ENCODE data around the gene FUCA1.
"Not testable (repeated sequence)": the region's sequence is repeated elsewhere in the genome, so short reads cannot be mapped to it uniquely, and the experiment has no call there.

Gene FUCA1

GRCh38 chr1:23896491-23896890 is 28.4 kb upstream of the FUCA1 start:
- no peak for DNase-seq

GRCh38 chr1:23895993-23896392 is 27.9 kb upstream of the FUCA1 start:
- DNase-seq, result no peak

GRCh38 chr1:23895082-23895481 is 27.0 kb upstream of the FUCA1 start:
- no peak for DNase-seq

GRCh38 chr1:23889074-23889473 is 21.0 kb upstream of the FUCA1 start:
- no peak for DNase-seq

DNA sequence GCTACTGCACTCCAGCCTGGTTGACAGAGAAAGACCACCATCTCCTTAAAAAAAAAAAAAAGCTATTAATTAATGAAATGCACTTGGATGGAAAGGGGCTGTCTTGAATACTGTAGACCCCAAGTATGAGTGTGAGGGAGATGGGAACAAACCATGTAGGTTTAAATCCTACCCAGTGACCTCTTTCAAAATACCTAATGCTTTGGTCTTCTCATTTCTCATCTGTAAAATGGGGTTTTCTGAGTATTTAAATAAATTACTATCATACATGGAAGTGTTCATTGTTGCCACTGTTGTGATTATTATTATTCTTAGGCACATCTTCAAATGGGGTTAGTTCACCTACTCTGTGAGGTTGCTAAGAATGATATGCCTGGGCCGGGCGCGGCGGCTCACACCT is 17.1 kb upstream of the FUCA1 start:
- DNase-seq, result no peak

DNA sequence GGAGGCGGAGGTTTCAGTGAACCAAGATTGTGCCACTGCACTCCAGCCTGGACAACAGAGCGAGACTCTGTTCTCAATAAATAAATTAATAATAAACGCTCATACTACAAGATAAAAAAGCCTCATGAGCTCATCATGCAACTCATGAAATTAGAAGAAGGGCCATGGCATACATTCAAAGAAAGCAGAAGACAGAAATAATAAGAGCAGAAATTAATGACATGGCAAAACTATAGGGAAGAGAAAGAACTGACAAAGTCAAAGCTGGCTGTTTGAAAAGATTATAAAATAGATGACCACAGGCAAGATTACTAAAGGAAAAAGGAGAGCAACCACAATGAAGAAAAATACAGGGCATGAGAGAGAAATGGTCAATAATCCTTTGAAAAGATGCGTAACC is 14.7 kb upstream of the FUCA1 start:
- DNase-seq, result no peak

- DNase-seq, result no peak
Measured at GRCh38 chr1:23879809-23880208, 11.7 kb upstream of the FUCA1 start.

GRCh38 chr1:23878668-23879067 is 10.6 kb upstream of the FUCA1 start:
- no peak for DNase-seq

DNA sequence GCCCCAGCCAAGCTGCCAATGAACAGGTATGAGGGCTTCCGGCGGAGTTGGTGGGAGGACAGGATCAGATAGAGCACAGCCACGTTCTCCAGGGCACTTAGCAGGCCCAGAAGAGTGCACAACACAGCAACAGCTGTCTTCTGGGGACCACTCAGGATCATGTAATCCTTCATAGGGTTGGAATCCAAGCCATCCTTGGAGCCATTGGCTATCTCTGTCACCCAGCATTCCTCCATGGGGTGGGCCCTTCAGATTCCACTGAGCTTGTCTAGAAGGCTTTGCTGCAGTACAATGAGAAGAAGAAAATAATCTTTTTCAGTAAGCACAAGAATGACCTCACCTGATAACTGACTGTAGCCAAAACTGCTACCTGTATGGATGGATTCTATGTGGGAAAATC is 7.3 kb upstream of the FUCA1 start:
- DNase-seq, result no peak

DNA sequence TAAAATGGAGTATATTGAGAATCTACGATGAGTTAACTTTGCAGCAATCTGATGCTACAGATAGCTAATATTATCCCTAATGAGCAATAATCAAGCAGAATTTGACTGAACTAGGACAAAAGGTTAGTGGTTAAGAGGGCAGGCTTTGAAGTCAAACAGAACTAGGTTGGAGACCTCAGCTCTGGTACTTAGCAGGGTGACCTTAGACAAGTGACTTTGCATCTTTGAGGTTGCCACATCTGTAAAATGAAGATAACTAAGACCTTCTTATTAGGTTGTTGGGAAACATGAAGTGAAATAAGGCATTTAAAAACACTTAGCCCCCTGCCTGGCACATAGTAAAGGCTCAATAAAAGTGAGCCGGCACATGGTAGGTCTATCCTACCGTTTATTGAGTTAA is 4.3 kb upstream of the FUCA1 start:
- DNase-seq, result no peak

DNA sequence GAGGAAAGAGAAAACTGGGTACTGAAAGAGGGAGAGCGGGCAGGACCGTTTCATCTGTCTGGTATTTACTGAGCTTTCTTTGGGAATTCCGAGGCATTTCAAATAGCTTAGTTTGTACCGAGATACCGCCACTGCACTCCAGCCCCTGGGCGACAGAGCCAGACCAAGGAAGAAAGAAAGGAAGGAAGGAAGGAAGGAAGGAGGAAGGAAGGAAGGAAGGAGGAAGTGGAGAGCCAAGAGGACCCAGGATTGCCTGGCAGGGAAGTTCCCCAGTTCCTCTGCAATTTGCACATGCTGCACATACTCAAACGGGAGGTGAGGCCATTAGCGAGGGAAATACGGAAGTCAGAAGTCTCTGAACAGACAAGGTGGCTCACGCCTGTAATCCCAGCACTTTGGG is 961 bp upstream of the FUCA1 start:
- peak in 5 of 58 donors; percentile 7 to 23 (median 11) for DNase-seq

- DNase-seq, result peak in 21 of 58 donors; percentile 11 to 70 (median 44)
Measured at GRCh38 chr1:23868557-23869016, 497 bp upstream of the FUCA1 start.

DNA sequence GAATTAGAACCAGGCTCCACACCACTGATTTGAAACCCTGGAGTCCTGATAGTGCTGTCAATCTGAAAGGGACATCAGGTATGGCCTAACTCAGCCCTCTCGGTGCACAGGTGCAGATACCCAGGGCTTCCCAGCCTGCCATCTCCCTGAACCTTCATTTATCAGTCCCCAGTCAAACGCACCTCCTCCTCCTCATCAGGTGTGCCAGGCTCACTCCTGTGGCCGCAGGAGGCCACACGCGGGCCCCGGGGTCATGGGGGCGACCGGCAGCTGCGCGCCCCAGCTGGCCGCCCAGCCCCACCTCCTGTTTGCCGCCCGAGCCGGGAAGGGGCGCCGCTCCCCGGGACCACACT is 572 bp downstream of the FUCA1 start:
- DNase-seq, result peak in 1 of 58 donors; percentile 37

DNA sequence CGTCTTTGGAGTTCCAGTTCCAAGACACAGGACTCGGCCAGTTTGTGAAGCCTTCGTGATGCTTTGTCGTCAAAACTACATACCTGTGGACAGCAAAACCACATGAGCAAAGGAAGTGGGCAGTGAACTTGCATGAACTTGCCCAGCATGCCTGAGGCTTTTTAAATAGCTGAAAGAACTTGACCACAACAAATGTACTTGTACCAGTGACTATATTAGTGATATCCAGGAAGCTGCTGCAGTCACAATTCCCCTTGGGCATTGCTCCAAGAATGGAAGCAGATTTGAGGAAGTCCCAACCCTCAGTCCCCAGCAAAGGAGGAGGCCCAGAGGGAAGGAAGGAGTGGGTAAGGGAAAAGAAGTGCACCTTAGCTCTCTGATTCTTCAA is 2.6 kb downstream of the FUCA1 start:
- DNase-seq, result peak in 1 of 58 donors; percentile 10

GRCh38 chr1:23864801-23865542 is 3.1 kb downstream of the FUCA1 start:
- DNase-seq, result no peak

- DNase-seq, result no peak
Measured at GRCh38 chr1:23862640-23863039, 5.5 kb downstream of the FUCA1 start.

DNA sequence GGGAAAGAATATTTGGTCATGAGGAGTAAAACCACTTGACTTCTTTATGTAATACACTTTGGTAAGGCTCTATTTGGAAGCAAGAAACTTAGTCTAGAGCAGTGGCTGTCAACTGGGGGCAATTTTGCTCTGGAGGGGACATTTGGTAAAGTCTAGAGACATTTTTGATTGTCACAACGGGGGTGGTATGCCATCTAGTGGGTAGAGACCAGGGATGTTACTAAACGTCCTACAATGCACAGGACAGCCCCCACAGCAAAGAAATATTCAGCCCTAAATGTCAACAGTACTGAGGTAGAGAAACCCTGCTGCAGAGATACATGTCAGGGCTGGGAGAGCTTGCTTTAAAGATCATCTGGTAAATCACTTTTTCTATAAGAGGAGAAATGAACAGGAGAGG is 13.5 kb downstream of the FUCA1 start:
- peak in 1 of 58 donors; percentile 1 for DNase-seq

DNA sequence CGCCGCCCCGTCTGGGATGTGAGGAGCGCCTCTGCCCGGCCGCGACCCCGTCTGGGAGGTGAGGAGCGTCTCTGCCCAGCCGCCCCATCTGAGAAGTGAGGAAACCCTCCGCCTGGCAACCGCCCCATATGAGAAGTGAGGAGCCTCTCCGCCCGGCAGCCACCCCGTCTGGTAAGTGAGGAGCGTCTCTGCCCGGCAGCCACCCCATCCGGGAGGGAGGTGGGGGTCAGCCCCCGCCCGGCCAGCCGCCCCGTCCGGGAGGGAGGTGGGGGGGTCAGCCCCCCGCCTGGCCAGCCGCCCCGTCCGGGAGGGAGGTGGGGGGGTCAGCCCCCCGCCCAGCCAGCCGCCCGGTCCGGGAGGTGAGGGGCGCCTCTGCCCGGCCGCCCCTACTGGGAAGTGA is 15.0 kb downstream of the FUCA1 start:
- not testable (repeated sequence) for DNase-seq

- DNase-seq, result not testable (repeated sequence)
Measured at GRCh38 chr1:23851406-23851805, 16.7 kb downstream of the FUCA1 start.

DNA sequence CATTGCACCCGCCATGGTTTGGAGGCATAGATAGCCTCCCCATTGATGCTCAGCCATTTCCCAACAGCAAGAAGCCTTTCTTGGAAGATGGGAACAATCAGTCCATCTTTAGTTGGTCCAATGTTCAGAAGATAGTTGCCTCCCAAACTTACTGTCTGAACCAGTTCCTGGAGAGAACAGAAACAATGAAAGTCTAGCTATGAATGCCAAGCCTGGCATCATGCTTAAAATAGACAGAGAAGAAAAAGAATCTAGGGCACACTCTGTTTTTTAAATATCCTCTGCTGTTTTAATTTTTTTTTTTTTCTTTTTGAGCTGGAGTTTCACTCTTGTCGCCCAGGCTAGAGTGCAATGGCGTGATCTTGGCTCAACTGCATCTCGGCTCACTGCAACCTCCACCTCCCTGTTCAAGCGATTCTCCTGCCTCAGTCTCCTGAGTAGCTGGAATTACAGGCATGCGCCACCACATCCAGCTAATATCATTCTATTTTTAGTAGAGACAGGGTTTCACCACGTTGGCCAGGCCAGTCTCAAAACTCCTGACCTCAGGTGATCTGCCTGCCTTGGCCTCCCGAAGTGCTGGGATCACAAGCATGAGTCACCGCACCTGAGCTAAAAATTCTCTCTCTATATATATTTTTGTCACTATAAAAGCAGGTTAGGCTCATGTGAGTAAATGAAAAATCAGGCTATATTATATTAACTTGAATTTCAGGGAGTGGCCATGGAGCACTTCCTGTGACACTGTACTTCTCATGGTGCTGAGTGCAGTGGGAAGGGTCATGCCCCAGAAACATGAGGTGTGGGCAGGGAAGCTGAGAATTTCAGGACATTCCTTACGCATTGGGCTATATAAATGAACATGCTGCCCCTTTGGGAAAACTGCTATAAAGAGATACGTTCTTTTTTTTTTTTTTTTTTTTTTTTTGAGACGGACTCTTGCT is 19.1 kb downstream of the FUCA1 start:
- peak in 2 of 58 donors; percentile 2 to 23 for DNase-seq

DNA sequence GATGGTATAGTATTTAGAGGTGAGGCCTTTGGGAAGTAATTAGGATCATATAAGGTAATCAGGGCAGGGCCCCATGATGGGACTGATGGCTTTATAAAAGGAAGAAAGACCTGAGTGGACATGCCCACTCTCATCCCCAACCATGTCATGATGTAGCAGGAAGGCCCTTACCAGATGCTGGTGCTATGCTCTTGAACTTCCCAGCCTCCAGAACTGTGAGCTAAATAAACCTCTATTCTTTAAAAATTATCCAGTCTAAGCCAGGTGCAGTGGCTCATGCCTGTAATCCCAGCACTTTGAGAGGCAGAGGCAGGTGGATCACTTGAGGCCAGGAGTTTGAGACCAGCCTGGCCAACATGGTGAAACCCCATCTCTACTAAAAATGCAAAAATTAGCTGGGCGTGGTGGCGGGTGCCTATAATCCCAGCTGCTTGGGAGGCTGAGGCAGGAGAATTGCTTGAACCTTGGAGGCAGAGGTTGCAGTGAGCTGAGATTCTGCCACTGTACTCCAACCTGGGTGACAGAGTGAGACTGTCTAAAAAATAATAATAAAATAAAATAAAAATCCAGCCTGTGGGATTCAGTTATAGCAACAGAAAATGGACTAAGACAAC is 20.5 kb downstream of the FUCA1 start:
- DNase-seq, result not testable (repeated sequence)

DNA sequence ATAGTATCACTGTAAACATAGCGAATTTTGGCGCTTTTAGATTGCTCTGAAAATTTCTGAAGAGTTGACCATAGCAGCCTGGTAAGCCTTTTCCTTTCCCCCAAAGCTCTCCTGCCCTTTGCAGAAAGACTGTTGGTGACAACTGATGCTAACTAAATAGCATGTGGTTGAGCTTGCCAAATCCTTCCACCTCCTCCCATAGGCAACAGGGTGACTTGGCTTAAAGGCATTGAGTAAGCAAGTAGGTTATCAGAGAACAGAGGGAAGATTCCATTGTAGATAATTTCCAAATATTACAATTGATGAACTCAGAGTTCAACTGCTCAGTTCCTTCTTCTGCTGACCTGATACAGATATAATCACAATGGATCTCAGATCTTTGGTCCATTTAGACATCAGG is 22.9 kb downstream of the FUCA1 start:
- DNase-seq, result no peak

Measured in anterior cingulate cortex (tissue), 58 donors.